Adrenal gland (tissue), 12 donors: ENCODE data around the gene BCL7B. TPM values are rescaled to one million over a fixed set of nuclear protein-coding genes. Genes with fewer than 3 reads are reported as not detected.

Experiments used
- DNase-seq, 7 donors: peaks; one replicate each; pipeline ENCODE4 v3.0.0-alpha.2; 2019 to 2020
- H3K27ac ChIP-seq, 5 donors: fragments of 200-600 bp; sonication (generic) in 4 of 5; 1 replicate in 3 of 5; 2 replicates in 2 of 5; pipeline versions ENCODE4 v1.5.1 to v1.8.0; 2016 to 2020; ENCODE audit warnings: mild to moderate bottlenecking in 1 of 5
- H3K27me3 ChIP-seq: fragments of 200-600 bp; 2 replicates; pipeline ENCODE4 v1.8.0; 2021
- H3K36me3 ChIP-seq, 2 donors: fragments of 200-600 bp; replicated peaks in 1 of 2; 1 replicate in 1 of 2; 2 replicates in 1 of 2; pipeline versions ENCODE4 v1.5.1 to v1.8.0; 2018 to 2022
- H3K4me1 ChIP-seq, 2 donors: fragments of 200-600 bp; replicated peaks in 1 of 2; 1 replicate in 1 of 2; 2 replicates in 1 of 2; pipeline versions ENCODE4 v1.5.1 to v1.8.0; 2018 to 2021
- H3K4me3 ChIP-seq, 4 donors: fragments of 200-600 bp; sonication (generic) in 3 of 4; one replicate each; pipeline ENCODE4 v1.5.1; 2016 to 2018
- H3K9me3 ChIP-seq, 3 donors: fragments of 200-600 bp; sonication (generic) in 1 of 3; replicated peaks in 1 of 3; 1 replicate in 2 of 3; 2 replicates in 1 of 3; pipeline versions ENCODE4 v1.5.1 to v1.8.0; 2016 to 2021
- POLR2A ChIP-seq, 2 donors: fragments of 450-650 bp; IDR thresholded peaks; one replicate each; pipeline ENCODE4 v1.6.1; 2017; ENCODE audit warnings: antibody characterized with exemption in 2 of 2, mild to moderate bottlenecking in 2 of 2, moderate library complexity in 1 of 2
- WGBS, 4 donors: extraction: QIAGEN DNeasy Blood & Tissue Kit in 2 of 4; methylation state at CpG; one replicate each; pipeline versions ENCODE4 v1.1.5 to v1.1.7; 2013 to 2017; 5-methylcytosine and 5-hydroxymethylcytosine counted together
- intact Hi-C, 2 donors: fragments of 100-400 bp; cut with DNase I; formaldehyde crosslinking; loops; one replicate each; pipeline versions ENCODE4 v1.14.1 to v1.15.0; 2022 to 2023
- polyA plus RNA-seq, 3 donors: library from polyadenylated mRNA; stranded (reverse); fragments of 200-250 nt in 2 of 3; fragments of 350-450 nt in 1 of 3; fragmentation: Illumina TruSeq in 1 of 3; extraction: RNeasy Lipid Tissue Mini Kit (QIAGEN cat#74804) in 1 of 3; gene quantifications; one replicate each; pipeline ENCODE4 v1.2.3, GENCODE V29; 2013 to 2014
- total RNA-seq, 9 donors: library from RNA; depleted of rRNA in 4 of 9; stranded (reverse); fragments of >200 nt in 4 of 9; fragments of 120-200 nt in 1 of 9; fragmentation: NEBNext Ultra II Directional in 1 of 9; extraction: Animal tissue kit (Norgen Biotek cat#: 25700) in 1 of 9; gene quantifications; one replicate each; pipeline versions ENCODE4 v1.1.0 to v1.2.4, GENCODE V29; 2013 to 2023
- TF ChIP-seq, protein P1 (sequence below), 6 experiments: fragments of 450-650 bp in 4 of 6; fragments of 200-600 bp in 2 of 6; sonication (generic) in 1 of 6; IDR thresholded peaks; 1 replicate in 5 of 6; 2 replicates in 1 of 6; pipeline versions ENCODE4 v1.5.1 to v1.8.0; 2016 to 2021; ENCODE audit warnings: antibody characterized with exemption in 6 of 6, mild to moderate bottlenecking in 2 of 6, moderate library complexity in 1 of 6
- donor health status: healthy with polysubstance abuse.
- donor health status: Bipolar disorder and iron deficiency.
- donor health status: DM: yes; HTN: yes; CAD: no.
- donor health status: DM: no; HTN: no; CAD: no.
- donor health status: DM: no; HTN: no; CAD: no.
- donor health status: DM: yes; HTN: yes; CAD: no.

The BCL7B gene
- total and polyA plus RNA-seq, 12 donors, result 19.0 to 97.9 (median 70.3) TPM

- DNase-seq, result peak in 1 of 7 donors; percentile 42
- peaks cover 0 to 6% of the 10 kb centered on the region in 2 donors for H3K4me1 ChIP-seq
- H3K4me3 ChIP-seq, result no peak overlapping the region
- no peaks in the 10 kb centered on the region for H3K27me3 ChIP-seq
- H3K36me3 ChIP-seq, result no peaks in the 10 kb centered on the region
- 50 to 67% (median 66%) methylated on average over 9 to 22 of the region's 22 CpGs for WGBS, 4 donors
- no peaks in the 10 kb centered on the region for H3K9me3 ChIP-seq
- intact Hi-C loops, result loop anchor here in 1 of 2 donors (10.0 kb wide), 1 partner anchor 252 kb away; no protein-coding TSS in a partner anchor
- no peak overlapping the region for H3K27ac ChIP-seq
- TF ChIP-seq POLR2A (IDR thresholded peaks at IDR 0.05), result no peak
- TF ChIP-seq, protein P1, sequence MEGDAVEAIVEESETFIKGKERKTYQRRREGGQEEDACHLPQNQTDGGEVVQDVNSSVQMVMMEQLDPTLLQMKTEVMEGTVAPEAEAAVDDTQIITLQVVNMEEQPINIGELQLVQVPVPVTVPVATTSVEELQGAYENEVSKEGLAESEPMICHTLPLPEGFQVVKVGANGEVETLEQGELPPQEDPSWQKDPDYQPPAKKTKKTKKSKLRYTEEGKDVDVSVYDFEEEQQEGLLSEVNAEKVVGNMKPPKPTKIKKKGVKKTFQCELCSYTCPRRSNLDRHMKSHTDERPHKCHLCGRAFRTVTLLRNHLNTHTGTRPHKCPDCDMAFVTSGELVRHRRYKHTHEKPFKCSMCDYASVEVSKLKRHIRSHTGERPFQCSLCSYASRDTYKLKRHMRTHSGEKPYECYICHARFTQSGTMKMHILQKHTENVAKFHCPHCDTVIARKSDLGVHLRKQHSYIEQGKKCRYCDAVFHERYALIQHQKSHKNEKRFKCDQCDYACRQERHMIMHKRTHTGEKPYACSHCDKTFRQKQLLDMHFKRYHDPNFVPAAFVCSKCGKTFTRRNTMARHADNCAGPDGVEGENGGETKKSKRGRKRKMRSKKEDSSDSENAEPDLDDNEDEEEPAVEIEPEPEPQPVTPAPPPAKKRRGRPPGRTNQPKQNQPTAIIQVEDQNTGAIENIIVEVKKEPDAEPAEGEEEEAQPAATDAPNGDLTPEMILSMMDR (IDR thresholded peaks at IDR 0.05), result no peak
These were observed 45.5 kb upstream of the BCL7B start for GRCh38 chr7:73602721-73603651.

DNA sequence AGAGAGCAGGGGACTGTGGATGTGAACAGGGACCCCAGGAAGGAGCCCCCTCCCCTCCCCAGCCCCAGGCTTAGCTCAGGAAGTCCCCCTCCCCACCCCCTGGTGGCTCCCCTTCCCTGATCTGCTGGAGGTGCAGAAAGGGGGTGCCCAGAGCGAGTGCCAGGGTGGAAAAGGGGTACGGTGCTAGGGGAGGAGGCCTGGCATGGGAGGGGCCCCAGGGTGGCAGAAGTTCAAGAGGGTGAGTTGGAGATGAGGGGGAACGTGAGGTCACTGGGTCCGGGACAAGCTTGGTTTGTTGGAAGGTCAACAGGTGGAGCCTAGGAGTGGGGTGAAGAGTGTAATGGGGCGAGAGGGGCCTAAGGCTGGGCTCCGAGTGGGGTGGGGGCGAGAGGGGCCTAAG is 42.4 kb upstream of the BCL7B start:
- Histone ChIP-seq H3K27ac (no peak overlapping the region), H3K9me3 (no peaks in the 10 kb centered on the region), H3K4me1 (no peaks in the 10 kb centered on the region), H3K4me3 (no peak overlapping the region), H3K27me3 (no peaks in the 10 kb centered on the region), H3K36me3 (no peaks in the 10 kb centered on the region)
- 50 to 55% (median 53%) methylated on average over 7 of the region's 7 CpGs for WGBS, 4 donors
- TF ChIP-seq POLR2A (IDR thresholded peaks at IDR 0.05), result no peak
- TF ChIP-seq, protein P1 (IDR thresholded peaks at IDR 0.05), result no peak
- peak in 1 of 7 donors; percentile 36 for DNase-seq
- intact Hi-C loops, result loop anchor here in 1 of 2 donors (10.0 kb wide), 1 partner anchor 255 kb away; no protein-coding TSS in a partner anchor

DNA sequence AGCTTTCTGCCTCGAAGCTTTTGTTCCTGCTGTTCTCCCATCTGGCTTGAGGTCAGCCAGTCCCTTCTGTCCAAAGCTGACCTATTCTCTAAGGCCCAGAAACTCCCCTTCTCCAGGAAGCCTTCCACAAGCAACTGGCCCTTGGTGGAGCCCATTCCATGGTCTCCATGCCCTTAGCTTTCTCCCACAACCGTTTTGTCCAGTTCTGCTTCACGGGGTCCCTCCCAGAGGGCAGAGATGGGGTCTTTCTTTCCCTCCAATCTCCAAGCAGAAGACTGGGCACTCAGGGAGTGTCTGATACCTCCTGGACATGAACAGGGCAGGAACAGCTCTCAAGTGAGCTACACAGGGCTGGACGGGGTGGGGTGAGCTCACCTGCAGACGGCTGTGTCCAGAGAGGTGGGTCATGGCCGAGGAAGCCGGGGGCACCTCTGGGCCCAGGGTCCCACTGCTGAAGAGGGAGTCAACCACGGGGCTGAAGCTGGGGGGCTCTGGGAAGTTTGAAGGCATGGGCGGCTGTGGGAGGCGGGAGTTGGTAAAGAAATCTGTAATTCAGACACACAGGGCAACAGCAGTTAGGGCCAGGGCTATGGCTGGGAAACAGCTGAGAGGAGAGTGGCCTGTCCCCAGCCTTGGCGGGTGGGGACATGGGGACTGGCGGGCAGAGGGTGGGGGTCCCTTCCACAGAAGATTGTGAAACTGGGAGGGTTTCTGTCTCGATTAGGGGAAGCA is 41.8 kb upstream of the BCL7B start:
- H3K27me3 ChIP-seq, result no peaks in the 10 kb centered on the region
- intact Hi-C loops, result no loop called here
- TF ChIP-seq, protein P1 (IDR thresholded peaks at IDR 0.05), result no peak
- no peak for TF ChIP-seq POLR2A (IDR thresholded peaks at IDR 0.05)
- WGBS, 4 donors, result 73 to 76% (median 76%) methylated on average over 13 of the region's 13 CpGs
- no peak overlapping the region for H3K4me3 ChIP-seq
- no peaks in the 10 kb centered on the region for H3K36me3 ChIP-seq
- no peak overlapping the region for H3K27ac ChIP-seq
- no peak for DNase-seq
- no peaks in the 10 kb centered on the region for H3K9me3 ChIP-seq
- H3K4me1 ChIP-seq, result no peaks in the 10 kb centered on the region
